AG04450 (cell line): ENCODE data around the gene FKBP1A. TPM values are rescaled to one million over a fixed set of nuclear protein-coding genes. Genes with fewer than 3 reads are reported as not detected.

Experiments used
- CTCF ChIA-PET: fragments of 300-600, 350-600 bp; formaldehyde crosslinking; extraction: SDS; loops from one replicate; lab custom pipeline; 2022; ENCODE audit warnings: antibody characterized with exemption, inconsistent platforms; lab: Charles Lee
- POLR2A ChIA-PET: fragments of 350-600 bp; formaldehyde crosslinking; extraction: SDS; loops from one replicate; lab custom pipeline; 2021; ENCODE audit warnings: antibody characterized with exemption, inconsistent platforms; lab: Yijun Ruan, JAX
- DNase-seq: peaks from one replicate; pipeline ENCODE4 v3.0.0-alpha.2; 2011; ENCODE audit warnings: low read depth, low spot score
- H3K27ac ChIP-seq: one replicate; pipeline ENCODE4 v1.5.1; 2012; ENCODE audit warnings: low read depth, low read length, control low read depth
- H3K27me3 ChIP-seq: one replicate; pipeline ENCODE4 v1.6.0; 2012; ENCODE audit warnings: low read length; ENCODE audit not compliant: control insufficient read depth, insufficient read depth
- H3K4me3 ChIP-seq: 2 replicates; pipeline ENCODE4 v1.5.1; 2011; ENCODE audit warnings: mild to moderate bottlenecking, low read depth, low read length, control low read depth
- H3K9me3 ChIP-seq: 2 replicates; pipeline ENCODE4 v1.5.1; 2012; ENCODE audit warnings: low read length; ENCODE audit not compliant: control insufficient read depth, insufficient read depth
- CTCF ChIP-seq: IDR thresholded peaks from 2 replicates; pipeline ENCODE4 v1.5.1; 2011; ENCODE audit warnings: low read depth, low read length, control low read depth, inconsistent platforms
- polyA plus RNA-seq: library from polyadenylated mRNA; depleted of rRNA; stranded (reverse); fragments of >200 nt; gene quantifications from 2 replicates; pipeline ENCODE4 v1.2.3, GENCODE V29; 2011

The FKBP1A gene
- polyA plus RNA-seq, 1 experiment, result 579 TPM

- H3K9me3 ChIP-seq, result no peaks in the 10 kb centered on the region
- no peak overlapping the region for H3K27ac ChIP-seq
- no peaks in the 10 kb centered on the region for H3K27me3 ChIP-seq
- POLR2A ChIA-PET, result no interaction called here
- no peak overlapping the region for H3K4me3 ChIP-seq
- TF ChIP-seq CTCF, result no peak
- DNase-seq, result no peak
- CTCF ChIA-PET, result no interaction called here
These were observed 38.3 kb upstream of the FKBP1A start for GRCh38 chr20:1431158-1431557.

DNA sequence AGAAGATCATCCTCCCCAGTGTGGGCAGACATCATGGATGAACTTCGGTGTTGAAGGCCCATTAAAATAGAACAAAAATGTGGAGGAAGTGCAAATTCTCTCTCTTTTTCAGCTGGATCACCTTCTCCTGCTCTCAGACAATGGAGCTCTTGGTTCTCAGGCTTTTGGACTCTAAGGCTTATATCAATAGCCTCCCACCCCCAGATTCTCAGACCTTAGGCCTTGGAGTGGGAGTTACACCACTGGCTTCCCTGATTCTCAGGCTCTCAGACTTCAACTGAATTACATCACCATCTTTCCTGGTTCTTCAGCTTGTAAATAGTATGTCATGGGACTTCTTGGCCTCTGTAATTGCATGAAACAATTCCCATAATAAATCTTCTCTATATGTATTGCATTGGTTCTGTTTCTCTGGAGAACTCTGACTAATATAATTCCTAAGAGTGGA lies 37.2 kb upstream of the FKBP1A start:
- Histone ChIP-seq H3K27ac (peak overlapping the region; percentile 60), H3K4me3 (no peak overlapping the region), H3K9me3 (no peaks in the 10 kb centered on the region), H3K27me3 (no peaks in the 10 kb centered on the region)
- CTCF ChIA-PET, result interaction anchor here (1.0 to 2.7 kb wide), 2 partner anchors 8 to 9 kb away, joined by 3 to 10 read pairs; no protein-coding TSS in a partner anchor
- POLR2A ChIA-PET, result interaction anchor here (1.2 kb wide), 1 partner anchor 30 kb away, joined by 3 read pairs; no protein-coding TSS in a partner anchor
- TF ChIP-seq CTCF, result no peak
- DNase-seq, result peak; percentile 75

- H3K27me3 ChIP-seq, result no peaks in the 10 kb centered on the region
- H3K27ac ChIP-seq, result no peak overlapping the region
- H3K4me3 ChIP-seq, result no peak overlapping the region
- ChIA-PET POLR2A (interaction anchor here (1.2 kb wide), 1 partner anchor 29 kb away, joined by 3 read pairs; no protein-coding TSS in a partner anchor), CTCF (interaction anchor here (1.0 to 2.7 kb wide), 2 partner anchors 8 to 9 kb away, joined by 3 to 10 read pairs; no protein-coding TSS in a partner anchor)
- TF ChIP-seq CTCF, result no peak
- H3K9me3 ChIP-seq, result no peaks in the 10 kb centered on the region
- no peak for DNase-seq
These were observed 36.4 kb upstream of the FKBP1A start for GRCh38 chr20:1429143-1429728.

DNA sequence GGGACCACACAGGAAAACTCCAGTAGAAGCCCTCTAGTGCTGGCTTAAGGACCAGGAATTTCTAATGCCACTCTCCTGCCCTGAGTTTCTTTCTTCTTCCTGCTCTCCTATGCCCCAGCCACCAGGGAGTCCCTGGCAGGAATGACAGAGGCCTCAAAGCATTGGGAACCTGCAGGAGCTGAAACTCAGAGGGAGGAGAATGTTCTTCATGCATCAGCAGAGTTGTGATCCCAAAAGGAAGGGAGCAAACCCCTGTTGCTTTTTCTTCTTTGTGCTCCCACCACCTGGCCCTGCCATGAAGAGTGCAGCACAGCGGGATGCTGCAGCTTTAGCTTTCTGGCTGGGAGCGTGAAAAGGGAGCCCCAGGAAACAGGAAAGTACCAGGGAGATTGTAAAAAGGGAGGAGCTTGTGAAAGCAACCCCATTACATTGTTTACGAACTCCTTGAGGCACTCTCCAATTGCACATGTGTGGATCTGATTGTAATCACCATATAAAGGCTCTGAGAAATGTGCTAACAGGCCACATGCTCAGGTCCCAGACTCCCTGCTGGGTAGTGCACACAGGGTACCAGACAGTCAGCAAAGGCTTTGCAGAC lies 34.7 kb upstream of the FKBP1A start:
- peak; percentile 22; the same call in 1 of the 2 replicates for TF ChIP-seq CTCF
- Histone ChIP-seq H3K4me3 (no peak overlapping the region), H3K9me3 (no peaks in the 10 kb centered on the region), H3K27ac (no peak overlapping the region), H3K27me3 (no peaks in the 10 kb centered on the region)
- ChIA-PET POLR2A (no interaction called here), CTCF (interaction anchor here (0.8 to 2.7 kb wide), 5 partner anchors 8 to 44 kb away, joined by 3 to 10 read pairs (median 3); no protein-coding TSS in a partner anchor)
- no peak for DNase-seq
